ENCODE results near the gene TMEM232.
"Not testable (repeated sequence)": the region's sequence is repeated elsewhere in the genome, so short reads cannot be mapped to it uniquely, and the experiment has no call there.

DNA sequence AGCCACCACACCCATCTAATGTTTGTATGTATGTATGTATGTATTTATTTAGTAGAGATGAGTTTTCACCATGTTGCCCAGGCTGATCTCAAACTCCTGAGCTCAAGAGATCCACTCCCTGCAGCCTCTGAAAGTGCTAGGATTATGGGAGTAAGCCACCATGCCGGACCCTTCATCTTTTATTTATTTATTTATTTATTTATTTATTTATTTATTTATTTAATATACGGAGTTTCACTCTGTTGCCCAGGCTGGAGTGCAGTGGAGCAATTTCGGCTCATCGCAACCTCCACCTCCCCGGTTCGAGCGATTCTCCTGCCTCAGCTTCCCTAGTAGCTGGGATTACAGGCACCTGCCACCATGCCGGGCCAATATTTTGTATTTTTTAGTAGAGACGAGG, 49.9 kb downstream of the TMEM232 start:
- TF ChIP-seq, protein P1, sequence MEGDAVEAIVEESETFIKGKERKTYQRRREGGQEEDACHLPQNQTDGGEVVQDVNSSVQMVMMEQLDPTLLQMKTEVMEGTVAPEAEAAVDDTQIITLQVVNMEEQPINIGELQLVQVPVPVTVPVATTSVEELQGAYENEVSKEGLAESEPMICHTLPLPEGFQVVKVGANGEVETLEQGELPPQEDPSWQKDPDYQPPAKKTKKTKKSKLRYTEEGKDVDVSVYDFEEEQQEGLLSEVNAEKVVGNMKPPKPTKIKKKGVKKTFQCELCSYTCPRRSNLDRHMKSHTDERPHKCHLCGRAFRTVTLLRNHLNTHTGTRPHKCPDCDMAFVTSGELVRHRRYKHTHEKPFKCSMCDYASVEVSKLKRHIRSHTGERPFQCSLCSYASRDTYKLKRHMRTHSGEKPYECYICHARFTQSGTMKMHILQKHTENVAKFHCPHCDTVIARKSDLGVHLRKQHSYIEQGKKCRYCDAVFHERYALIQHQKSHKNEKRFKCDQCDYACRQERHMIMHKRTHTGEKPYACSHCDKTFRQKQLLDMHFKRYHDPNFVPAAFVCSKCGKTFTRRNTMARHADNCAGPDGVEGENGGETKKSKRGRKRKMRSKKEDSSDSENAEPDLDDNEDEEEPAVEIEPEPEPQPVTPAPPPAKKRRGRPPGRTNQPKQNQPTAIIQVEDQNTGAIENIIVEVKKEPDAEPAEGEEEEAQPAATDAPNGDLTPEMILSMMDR (IDR thresholded peaks at IDR 0.05; ENCODE audit: low read depth, low read length, poor library complexity, severe bottlenecking) = not testable (repeated sequence)
- not testable (repeated sequence) for TF ChIP-seq EZH2phosphoT487 (IDR thresholded peaks at IDR 0.05; ENCODE audit: borderline replicate concordance, low read length)
